ENCODE results near the gene ZNF701. TPM values are rescaled to one million over a fixed set of nuclear protein-coding genes. Genes with fewer than 3 reads are reported as not detected.

Gene ZNF701
- total RNA-seq, 1 experiment from 2014 or later = 9.0 TPM

- H3K36me3 ChIP-seq (ENCODE audit: control insufficient read depth in 1 of 2, insufficient read depth in 2 of 2, low read length in 2 of 2) = peaks cover 0 to 9% of the 10 kb centered on the region in 2 experiments
- intact Hi-C loops (cut with micrococcal nuclease) = no loop called here
- POLR2A ChIA-PET = no interaction called here
These were observed 37.6 kb upstream of the ZNF701 start for GRCh38 chr19:52532480-52532879.

More at GRCh38 chr19:52532480-52532879, 37.6 kb upstream of the ZNF701 start:
- Histone ChIP-seq H3K27ac (ENCODE audit: low read depth, low read length) (no peak overlapping the region), H3K9me3 (ENCODE audit: control insufficient read depth in 1 of 2, insufficient read depth in 1 of 2, low read depth in 1 of 2, low read length in 2 of 2) (peaks cover 0 to 10% of the 10 kb centered on the region in 2 experiments; a peak in 1 of 4 replicates), H2AFZ (ENCODE audit: low read depth, low read length, poor library complexity, severe bottlenecking) (no peak overlapping the region), H3K9ac (ENCODE audit: low read length) (no peak overlapping the region), H3K27me3 (ENCODE audit: insufficient read depth, low read length) (no peaks in the 10 kb centered on the region), H3K4me3 (replicated peaks in 1 of 2; ENCODE audit: low read depth in 1 of 2, low read length in 2 of 2) (no peak overlapping the region), H3K4me2 (ENCODE audit: low read length) (no peak overlapping the region), H4K20me1 (ENCODE audit: insufficient read depth) (no peaks in the 10 kb centered on the region), H3K9me2 (ENCODE audit: insufficient read depth) (no peaks in the 10 kb centered on the region), H3K79me2 (ENCODE audit: insufficient read depth, low read length) (peaks cover 9% of the 10 kb centered on the region; the same call in 1 of the 2 replicates), H3K4me1 (ENCODE audit: control insufficient read depth in 1 of 2, insufficient read depth in 2 of 2, low read length in 2 of 2) (peaks cover 0 to 8% of the 10 kb centered on the region in 2 experiments; a peak in 1 of 4 replicates)
- RAD21 ChIA-PET (ENCODE audit: low non-redundant PET in 1 of 2, low total read pairs in 2 of 2, uncharacterized antibody in 2 of 2, unreplicated experiment in 2 of 2) = no interaction called here
- no TSS peak for BruUV-seq (replicated peaks)
- CTCF ChIA-PET = no interaction called here
- no peak for TF ChIP-seq CBX3 (IDR thresholded peaks at IDR 0.05; ENCODE audit: low read depth)
- TF ChIP-seq EZH2phosphoT487 (IDR thresholded peaks at IDR 0.05; ENCODE audit: borderline replicate concordance) = no peak
- no peak for TF ChIP-seq ZBTB33 (IDR thresholded peaks at IDR 0.05; ENCODE audit: extremely low read depth, insufficient replicate concordance, low read length)
- TF ChIP-seq POLR2AphosphoS5 (IDR thresholded peaks at IDR 0.05; ENCODE audit: low read depth, low read length) = no peak
- TF ChIP-seq SIN3A (IDR thresholded peaks at IDR 0.05; ENCODE audit: low read depth) = no peak
- TF ChIP-seq MAX (IDR thresholded peaks at IDR 0.05) = no peak
- no peak for TF ChIP-seq EZH2 (IDR thresholded peaks at IDR 0.05)
- no peak for TF ChIP-seq SRF (IDR thresholded peaks at IDR 0.05; ENCODE audit: low read depth)
- no peak for TF ChIP-seq REST (IDR thresholded peaks at IDR 0.05; ENCODE audit: low read depth)
- TF ChIP-seq ELF1 (IDR thresholded peaks at IDR 0.05; ENCODE audit: borderline replicate concordance, low read depth) = no peak
- no peak for TF ChIP-seq CEBPB (IDR thresholded peaks at IDR 0.05; ENCODE audit: low read depth)
- TF ChIP-seq ZFX (IDR thresholded peaks at IDR 0.05) = no peak
- TF ChIP-seq YY1 (IDR thresholded peaks at IDR 0.05; ENCODE audit: extremely low read depth, insufficient replicate concordance, low read depth, low read length) = no peak
- TF ChIP-seq EGR1 (IDR thresholded peaks at IDR 0.05; ENCODE audit: low read depth) = no peak
- no peak for TF ChIP-seq TCF7L2 (IDR thresholded peaks at IDR 0.05; ENCODE audit: borderline replicate concordance, extremely low read depth, insufficient read depth, insufficient read length)
- TF ChIP-seq POLR2A (IDR thresholded peaks at IDR 0.05; ENCODE audit: borderline replicate concordance, extremely low read depth, insufficient read depth, insufficient read length) = no peak
- TF ChIP-seq JUND (IDR thresholded peaks at IDR 0.05) = no peak
- TF ChIP-seq CTCF (IDR thresholded peaks at IDR 0.05 in 2 of 3, conservative IDR thresholded peaks at IDR 0.05 in 1 of 3; ENCODE audit: borderline replicate concordance in 1 of 3, insufficient read depth in 1 of 3, low read depth in 2 of 3, low read length in 2 of 3) = no peak
- no peak for DNase-seq (ENCODE audit: low read depth, low spot score)
- ATAC-seq = no peak
